SK-N-SH (cell line): ENCODE measurements around the gene ZNF679. TPM values are rescaled to one million over a fixed set of nuclear protein-coding genes. Genes with fewer than 3 reads are reported as not detected.

Experiments used
- CTCF ChIA-PET: fragments of 300-600, 350-600 bp; formaldehyde crosslinking; extraction: SDS; loops from one replicate; lab custom pipeline; 2021; lab: Yijun Ruan, JAX
- POLR2A ChIA-PET: fragments of 350-600 bp; sonication (Branson Sonifier 250); formaldehyde crosslinking; extraction: SDS; loops from one replicate; lab custom pipeline; 2020; ENCODE audit warnings: antibody characterized with exemption, inconsistent platforms; lab: Yijun Ruan, JAX
- DNase-seq: peaks from one replicate; pipeline ENCODE4 v3.0.0; 2012
- H2AFZ ChIP-seq: fragments of 200-600 bp; sonication (generic); 2 replicates; pipeline ENCODE4 v1.8.1; 2016; ENCODE audit warnings: antibody characterized with exemption, mild to moderate bottlenecking, low read depth
- H3F3A ChIP-seq: fragments of 200-600 bp; sonication (generic); replicated peaks from 2 replicates; pipeline ENCODE3; 2016; ENCODE audit warnings: antibody characterized with exemption, mild to moderate bottlenecking; ENCODE audit not compliant: insufficient read depth
- H3K27ac ChIP-seq, 2 experiments: fragments of 200-500 bp in 1 of 2; fragments of 200-600 bp in 1 of 2; sonication (Bioruptor generic) in 1 of 2; sonication (generic), shearing (Covaris generic) in 1 of 2; 2 replicates each; pipeline versions ENCODE4 v1.5.1 to v1.6.1; 2014 to 2016; ENCODE audit warnings: low read depth in 2 of 2, inconsistent platforms in 1 of 2, low read length in 1 of 2, mild to moderate bottlenecking in 1 of 2, mixed read lengths in 1 of 2
- H3K27me3 ChIP-seq: fragments of 200-600 bp; sonication (generic), shearing (Covaris generic); 2 replicates; pipeline ENCODE4 v1.6.1; 2016; ENCODE audit warnings: mixed run types; ENCODE audit not compliant: insufficient read depth
- H3K36me3 ChIP-seq, 2 experiments: fragments of 200-500 bp in 1 of 2; fragments of 200-600 bp in 1 of 2; sonication (Bioruptor generic) in 1 of 2; sonication (generic) in 1 of 2; replicated peaks in 1 of 2; 2 replicates each; pipeline versions ENCODE3 to v1.5.1; 2014 to 2016; ENCODE audit warnings: low read length in 1 of 2, mild to moderate bottlenecking in 1 of 2; ENCODE audit not compliant: insufficient read depth in 2 of 2, control insufficient read depth in 1 of 2
- H3K4me1 ChIP-seq, 2 experiments: fragments of 200-500 bp in 1 of 2; fragments of 200-600 bp in 1 of 2; sonication (Bioruptor generic) in 1 of 2; sonication (generic), shearing (Covaris generic) in 1 of 2; 2 replicates each; pipeline versions ENCODE4 v1.5.1 to v1.6.1; 2014 to 2016; ENCODE audit warnings: low read depth in 1 of 2, low read length in 1 of 2, mixed run types in 1 of 2; ENCODE audit not compliant: insufficient read depth in 2 of 2, control insufficient read depth in 1 of 2
- H3K4me2 ChIP-seq: fragments of 200-600 bp; sonication (generic), shearing (Covaris generic); 2 replicates; pipeline ENCODE4 v1.6.1; 2017; ENCODE audit warnings: mixed run types
- H3K4me3 ChIP-seq, 2 experiments: fragments of 200-500 bp in 1 of 2; fragments of 200-600 bp in 1 of 2; sonication (Bioruptor generic) in 1 of 2; sonication (generic), shearing (Covaris generic) in 1 of 2; 2 replicates each; pipeline versions ENCODE4 v1.5.1 to v1.8.1; 2014 to 2016; ENCODE audit warnings: low read depth in 2 of 2, inconsistent platforms in 1 of 2, low read length in 1 of 2, mild to moderate bottlenecking in 1 of 2, mixed read lengths in 1 of 2, moderate library complexity in 1 of 2
- H3K79me2 ChIP-seq: fragments of 200-600 bp; sonication (generic); 2 replicates; pipeline ENCODE4 v1.8.1; 2017; ENCODE audit warnings: mild to moderate bottlenecking; ENCODE audit not compliant: insufficient read depth
- H3K9ac ChIP-seq: fragments of 200-600 bp; sonication (generic); 2 replicates; pipeline ENCODE4 v1.6.1; 2017; ENCODE audit warnings: mixed run types
- H3K9me2 ChIP-seq: fragments of 200-600 bp; sonication (generic); 2 replicates; pipeline ENCODE4 v1.6.1; 2017; ENCODE audit warnings: mixed run types
- H3K9me3 ChIP-seq: fragments of 200-600 bp; sonication (generic); 2 replicates; pipeline ENCODE4 v1.6.1; 2017; ENCODE audit warnings: mixed run types, mild to moderate bottlenecking, moderate library complexity
- H4K20me1 ChIP-seq: fragments of 200-600 bp; sonication (generic); 2 replicates; pipeline ENCODE4 v1.6.1; 2017; ENCODE audit warnings: mild to moderate bottlenecking, mixed run types; ENCODE audit not compliant: insufficient read depth
- CTCF ChIP-seq: fragments of 200-600 bp; sonication (generic); IDR thresholded peaks from 2 replicates; pipeline ENCODE4 v1.6.1; 2017; ENCODE audit warnings: antibody characterized with exemption, mild to moderate bottlenecking, moderate library complexity
- ELF1 ChIP-seq: IDR thresholded peaks from 2 replicates; pipeline ENCODE4 v1.4.0; 2012
- EZH2phosphoT487 ChIP-seq: fragments of 200-600 bp; sonication (generic); IDR thresholded peaks from 2 replicates; pipeline ENCODE4 v1.6.1; 2017; ENCODE audit warnings: low read depth, mixed run types, mild to moderate bottlenecking, antibody characterized with exemption, moderate library complexity, borderline replicate concordance
- FOXM1 ChIP-seq: IDR thresholded peaks from 2 replicates; pipeline ENCODE4 v1.4.0; 2012; ENCODE audit warnings: low read depth, mild to moderate bottlenecking
- JUND ChIP-seq: IDR thresholded peaks from 2 replicates; pipeline ENCODE4 v1.4.0; 2012
- MAX ChIP-seq: IDR thresholded peaks from 2 replicates; pipeline ENCODE4 v1.4.0; 2012; ENCODE audit warnings: low read depth
- MXI1 ChIP-seq: IDR thresholded peaks from 2 replicates; pipeline ENCODE4 v1.6.1; 2012; ENCODE audit warnings: mild to moderate bottlenecking, low read depth, low read length, improper control_type of control experiment
- RCOR1 ChIP-seq: fragments of 150-350 bp; IDR thresholded peaks from 2 replicates; pipeline ENCODE4 v1.6.1; 2017; ENCODE audit warnings: antibody characterized with exemption, low read length
- TAF1 ChIP-seq: IDR thresholded peaks from 2 replicates; pipeline ENCODE4 v1.6.1; 2012; ENCODE audit warnings: low read depth, mild to moderate bottlenecking, low read length, moderate library complexity, borderline replicate concordance
- ZBTB33 ChIP-seq: IDR thresholded peaks from 2 replicates; pipeline ENCODE4 v1.4.0; 2012; ENCODE audit warnings: low read depth, borderline replicate concordance
- WGBS: methylation state at CpG from one replicate; pipeline ENCODE4 v1.1.6; 2017; ENCODE audit warnings: low lambda C conversion rate; 5-methylcytosine and 5-hydroxymethylcytosine counted together
- polyA plus RNA-seq, 3 experiments: library from polyadenylated mRNA; depleted of rRNA; stranded (reverse); fragments of >200 nt; gene quantifications; 2 replicates each; pipeline ENCODE4 v1.2.3, GENCODE V29; 2012
- TF ChIP-seq, protein P1 (sequence below): IDR thresholded peaks from 2 replicates; pipeline ENCODE4; 2012
- TF ChIP-seq, protein P2 (sequence below): IDR thresholded peaks from 2 replicates; pipeline ENCODE4 v1.4.0; 2012; ENCODE audit warnings: low read depth, borderline replicate concordance

The ZNF679 gene
- polyA plus RNA-seq, 1 of the 3 experiments (the other 2 are of a cell fraction), result not detected

- peak overlapping the region in 1 of 2 experiments; percentile 86; a peak in 2 of 4 replicates for H3K27ac ChIP-seq
Observed at GRCh38 chr7:64308016-64308270, 79.7 kb downstream of the ZNF679 start.

DNA sequence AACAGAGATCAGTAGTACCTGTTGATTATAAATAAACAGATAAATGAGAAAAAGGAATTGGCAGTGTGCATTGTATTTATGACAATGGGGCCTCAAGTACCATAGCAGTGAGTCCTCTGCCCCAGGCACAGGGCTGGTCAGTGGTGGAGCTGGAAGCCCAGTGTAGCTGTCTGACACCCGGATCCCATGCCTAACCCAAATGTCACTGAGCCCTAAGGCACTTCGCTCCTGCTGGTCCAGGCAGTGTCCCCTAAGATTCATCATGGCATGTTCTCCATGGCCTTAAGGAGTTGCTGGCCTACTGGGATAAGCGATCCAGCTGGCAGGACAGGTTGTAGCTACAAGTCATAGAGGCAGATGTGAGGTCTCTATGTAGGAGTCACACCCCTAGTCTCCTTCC lies 82.2 kb downstream of the ZNF679 start:
- H3K27me3 ChIP-seq, result no peaks in the 10 kb centered on the region
- H3K4me3 ChIP-seq, result no peak overlapping the region
- H3K36me3 ChIP-seq, result no peaks in the 10 kb centered on the region
- H4K20me1 ChIP-seq, result no peaks in the 10 kb centered on the region
- H3K9me2 ChIP-seq, result no peaks in the 10 kb centered on the region
- TF ChIP-seq EZH2phosphoT487, result no peak
- TF ChIP-seq, protein P1, sequence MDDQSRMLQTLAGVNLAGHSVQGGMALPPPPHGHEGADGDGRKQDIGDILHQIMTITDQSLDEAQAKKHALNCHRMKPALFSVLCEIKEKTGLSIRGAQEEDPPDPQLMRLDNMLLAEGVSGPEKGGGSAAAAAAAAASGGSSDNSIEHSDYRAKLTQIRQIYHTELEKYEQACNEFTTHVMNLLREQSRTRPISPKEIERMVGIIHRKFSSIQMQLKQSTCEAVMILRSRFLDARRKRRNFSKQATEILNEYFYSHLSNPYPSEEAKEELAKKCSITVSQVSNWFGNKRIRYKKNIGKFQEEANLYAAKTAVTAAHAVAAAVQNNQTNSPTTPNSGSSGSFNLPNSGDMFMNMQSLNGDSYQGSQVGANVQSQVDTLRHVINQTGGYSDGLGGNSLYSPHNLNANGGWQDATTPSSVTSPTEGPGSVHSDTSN, result no peak
- TF ChIP-seq RCOR1, result no peak
- no peak for TF ChIP-seq CTCF
- no peak for TF ChIP-seq FOXM1
- TF ChIP-seq MAX, result no peak
- no peak for TF ChIP-seq ZBTB33
- TF ChIP-seq JUND, result no peak
- TF ChIP-seq MXI1, result no peak
- TF ChIP-seq, protein P2, sequence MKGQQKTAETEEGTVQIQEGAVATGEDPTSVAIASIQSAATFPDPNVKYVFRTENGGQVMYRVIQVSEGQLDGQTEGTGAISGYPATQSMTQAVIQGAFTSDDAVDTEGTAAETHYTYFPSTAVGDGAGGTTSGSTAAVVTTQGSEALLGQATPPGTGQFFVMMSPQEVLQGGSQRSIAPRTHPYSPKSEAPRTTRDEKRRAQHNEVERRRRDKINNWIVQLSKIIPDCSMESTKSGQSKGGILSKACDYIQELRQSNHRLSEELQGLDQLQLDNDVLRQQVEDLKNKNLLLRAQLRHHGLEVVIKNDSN, result no peak
- no peak for TF ChIP-seq TAF1
- H3K4me2 ChIP-seq, result no peak overlapping the region
- no peaks in the 10 kb centered on the region for H3K9me3 ChIP-seq
- H3K4me1 ChIP-seq, result peaks cover 0 to 24% of the 10 kb centered on the region in 2 experiments; a peak in 2 of 4 replicates
- 80% methylated on average over 2 of the region's 3 CpGs for WGBS
- no peak overlapping the region for H2AFZ ChIP-seq
- no peak for DNase-seq
- ChIA-PET CTCF (no interaction called here), POLR2A (no interaction called here)
- H3K27ac ChIP-seq, result no peak overlapping the region
- H3F3A ChIP-seq, result peaks cover 12% of the 10 kb centered on the region
- H3K79me2 ChIP-seq, result peaks cover 16% of the 10 kb centered on the region
- H3K9ac ChIP-seq, result no peak overlapping the region

More at GRCh38 chr7:64308016-64308270, 79.7 kb downstream of the ZNF679 start:
- no peaks in the 10 kb centered on the region for H3K9me2 ChIP-seq
- no peaks in the 10 kb centered on the region for H4K20me1 ChIP-seq
- H2AFZ ChIP-seq, result peak overlapping the region; percentile 99; the same call in 1 of the 2 replicates
- H3K36me3 ChIP-seq, result no peaks in the 10 kb centered on the region
- H3F3A ChIP-seq, result peaks cover 12% of the 10 kb centered on the region
- TF ChIP-seq ELF1, result no peak
- H3K4me1 ChIP-seq, result peaks cover 0 to 12% of the 10 kb centered on the region in 2 experiments; a peak in 2 of 4 replicates
- CTCF ChIA-PET, result interaction anchor here (1.4 to 2.1 kb wide), 2 partner anchors 9 to 125 kb away, joined by 3 to 9 read pairs; no protein-coding TSS in a partner anchor
- peak overlapping the region; percentile 60 for H3K9ac ChIP-seq
- peak overlapping the region; percentile 66 to 76 for H3K4me3 ChIP-seq
- H3K4me2 ChIP-seq, result peak overlapping the region; percentile 83
- H3K9me3 ChIP-seq, result no peaks in the 10 kb centered on the region
- H3K27me3 ChIP-seq, result no peaks in the 10 kb centered on the region
- peak; percentile 6 for DNase-seq
- 55% methylated on average over 7 of the region's 7 CpGs for WGBS
- H3K79me2 ChIP-seq, result no peaks in the 10 kb centered on the region
- POLR2A ChIA-PET, result interaction anchor here (1.2 to 2.1 kb wide), 4 partner anchors 9 to 358 kb away, joined by 5 to 11 read pairs (median 8); partner anchors contain the start of gene ZNF107
